ENCODE measurements around the gene METRNL. TPM values are rescaled to one million over a fixed set of nuclear protein-coding genes. Genes with fewer than 3 reads are reported as not detected.
"Not testable (repeated sequence)": the region's sequence is repeated elsewhere in the genome, so short reads cannot be mapped to it uniquely, and the experiment has no call there.

Gene METRNL
- total RNA-seq, 1 donor from 2014 or later = 47.1 TPM

GRCh38 chr17:83136931-83137330 lies 57.5 kb downstream of the METRNL start:
- peaks cover 12% of the 10 kb centered on the region for H3K36me3 Mint-ChIP-seq (ENCODE audit: unreplicated experiment)
- no peak overlapping the region for H3K27ac Mint-ChIP-seq (ENCODE audit: unreplicated experiment)
- H3K27me3 Mint-ChIP-seq (ENCODE audit: unreplicated experiment) = no peaks in the 10 kb centered on the region
- no peak for TF ChIP-seq CTCF (IDR thresholded peaks at IDR 0.05; ENCODE audit: partially characterized antibody, unreplicated experiment)
- no peak for DNase-seq
- H3K9me3 Mint-ChIP-seq (ENCODE audit: unreplicated experiment) = peaks cover 2% of the 10 kb centered on the region
- H3K4me3 Mint-ChIP-seq (ENCODE audit: unreplicated experiment) = no peak overlapping the region
- peaks cover 2% of the 10 kb centered on the region for H3K4me1 Mint-ChIP-seq (ENCODE audit: low read depth, unreplicated experiment)

DNA sequence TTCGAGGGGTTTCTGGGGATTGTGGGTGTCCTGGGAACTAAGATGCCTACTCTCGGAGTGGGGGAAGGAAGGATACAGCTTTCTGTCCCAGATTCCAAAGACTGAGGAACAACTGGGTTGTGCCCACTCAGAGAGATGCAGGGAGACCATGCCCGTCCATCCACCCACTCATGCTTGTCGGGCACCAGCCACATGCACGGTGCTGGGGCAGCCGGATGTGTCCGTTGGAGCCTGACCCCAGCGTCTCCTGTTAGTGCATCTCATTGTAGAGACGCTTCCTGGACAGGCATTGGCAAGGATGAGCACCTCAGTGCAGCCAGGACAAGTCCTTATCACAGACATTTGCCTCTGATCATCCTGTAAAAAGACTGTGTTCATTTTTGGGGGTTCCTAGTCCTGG lies 58.1 kb downstream of the METRNL start:
- no peaks in the 10 kb centered on the region for H3K27me3 Mint-ChIP-seq (ENCODE audit: unreplicated experiment)
- peaks cover 17% of the 10 kb centered on the region for H3K36me3 Mint-ChIP-seq (ENCODE audit: unreplicated experiment)
- no peak for DNase-seq
- TF ChIP-seq CTCF (IDR thresholded peaks at IDR 0.05; ENCODE audit: partially characterized antibody, unreplicated experiment) = no peak
- H3K4me1 Mint-ChIP-seq (ENCODE audit: low read depth, unreplicated experiment) = peaks cover 2% of the 10 kb centered on the region
- H3K27ac Mint-ChIP-seq (ENCODE audit: unreplicated experiment) = no peak overlapping the region
- no peak overlapping the region for H3K4me3 Mint-ChIP-seq (ENCODE audit: unreplicated experiment)
- peaks cover 2% of the 10 kb centered on the region for H3K9me3 Mint-ChIP-seq (ENCODE audit: unreplicated experiment)

- TF ChIP-seq CTCF (IDR thresholded peaks at IDR 0.05; ENCODE audit: partially characterized antibody, unreplicated experiment) = no peak
- peaks cover 25% of the 10 kb centered on the region for H3K36me3 Mint-ChIP-seq (ENCODE audit: unreplicated experiment)
- H3K4me1 Mint-ChIP-seq (ENCODE audit: low read depth, unreplicated experiment) = peaks cover 2% of the 10 kb centered on the region
- no peaks in the 10 kb centered on the region for H3K27me3 Mint-ChIP-seq (ENCODE audit: unreplicated experiment)
- H3K9me3 Mint-ChIP-seq (ENCODE audit: unreplicated experiment) = peaks cover 4% of the 10 kb centered on the region
- H3K4me3 Mint-ChIP-seq (ENCODE audit: unreplicated experiment) = no peak overlapping the region
- DNase-seq = no peak
- H3K27ac Mint-ChIP-seq (ENCODE audit: unreplicated experiment) = no peak overlapping the region
Observed at GRCh38 chr17:83138820-83139219, 59.4 kb downstream of the METRNL start.

DNA sequence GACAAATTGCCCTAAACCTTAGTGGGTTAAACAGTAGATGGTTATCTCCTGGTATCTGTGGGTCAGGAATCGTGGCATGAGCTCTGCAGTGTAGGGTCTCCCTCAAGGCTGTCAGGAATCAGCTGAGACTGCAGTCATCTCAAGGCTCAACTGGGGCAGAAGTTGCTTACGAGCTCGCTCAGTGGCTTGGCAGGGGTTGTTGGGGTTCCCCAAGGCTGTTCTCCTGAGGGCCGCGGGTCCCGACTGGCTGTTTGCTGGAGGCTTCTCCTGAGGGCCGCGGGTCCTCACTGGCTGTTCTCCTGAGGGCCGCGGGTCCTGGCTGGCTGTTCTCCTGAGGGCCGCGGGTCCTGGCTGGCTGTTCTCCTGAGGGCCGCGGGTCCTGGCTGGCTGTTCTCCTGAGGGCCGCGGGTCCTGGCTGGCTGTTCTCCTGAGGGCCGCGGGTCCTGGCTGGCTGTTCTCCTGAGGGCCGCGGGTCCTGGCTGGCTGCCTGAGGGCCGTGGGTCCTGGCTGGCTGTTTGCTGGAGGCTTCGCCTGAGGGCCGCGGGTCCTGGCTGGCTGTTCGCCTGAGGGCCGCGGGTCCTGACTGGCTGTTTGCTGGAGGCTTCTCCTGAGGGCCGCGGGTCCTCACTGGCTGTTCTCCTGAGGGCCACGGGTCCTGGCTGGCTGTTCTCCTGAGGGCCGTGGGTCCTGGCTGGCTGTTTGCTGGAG lies 60.3 kb downstream of the METRNL start:
- not testable (repeated sequence) for H3K9me3 Mint-ChIP-seq (ENCODE audit: unreplicated experiment); DNase-seq; H3K4me1 Mint-ChIP-seq (ENCODE audit: low read depth, unreplicated experiment); H3K27me3 Mint-ChIP-seq (ENCODE audit: unreplicated experiment); H3K4me3 Mint-ChIP-seq (ENCODE audit: unreplicated experiment); H3K27ac Mint-ChIP-seq (ENCODE audit: unreplicated experiment)
- peaks cover 31% of the 10 kb centered on the region for H3K36me3 Mint-ChIP-seq (ENCODE audit: unreplicated experiment)

DNA sequence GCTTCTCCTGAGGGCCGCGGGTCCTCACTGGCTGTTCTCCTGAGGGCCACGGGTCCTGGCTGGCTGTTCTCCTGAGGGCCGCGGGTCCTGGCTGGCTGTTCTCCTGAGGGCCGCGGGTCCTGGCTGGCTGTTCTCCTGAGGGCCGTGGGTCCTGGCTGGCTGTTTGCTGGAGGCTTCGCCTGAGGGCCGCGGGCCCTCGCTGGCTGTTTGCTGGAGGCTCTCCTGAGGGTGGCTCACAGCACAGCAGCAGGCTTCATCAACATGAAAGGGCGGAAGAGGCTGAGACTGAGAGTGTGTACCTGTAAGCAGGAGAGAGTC lies 60.8 kb downstream of the METRNL start:
- H3K27ac Mint-ChIP-seq (ENCODE audit: unreplicated experiment); H3K27me3 Mint-ChIP-seq (ENCODE audit: unreplicated experiment); H3K4me1 Mint-ChIP-seq (ENCODE audit: low read depth, unreplicated experiment); H3K9me3 Mint-ChIP-seq (ENCODE audit: unreplicated experiment); DNase-seq; H3K4me3 Mint-ChIP-seq (ENCODE audit: unreplicated experiment): not testable (repeated sequence)
- H3K36me3 Mint-ChIP-seq (ENCODE audit: unreplicated experiment) = peaks cover 31% of the 10 kb centered on the region

GRCh38 chr17:83142619-83143018 lies 63.2 kb downstream of the METRNL start:
- Mint-ChIP-seq H3K27ac (ENCODE audit: unreplicated experiment) (no peak overlapping the region), H3K9me3 (ENCODE audit: unreplicated experiment) (peaks cover 4% of the 10 kb centered on the region), H3K4me3 (ENCODE audit: unreplicated experiment) (no peak overlapping the region), H3K36me3 (ENCODE audit: unreplicated experiment) (peaks cover 31% of the 10 kb centered on the region), H3K4me1 (ENCODE audit: low read depth, unreplicated experiment) (no peaks in the 10 kb centered on the region), H3K27me3 (ENCODE audit: unreplicated experiment) (no peaks in the 10 kb centered on the region)
- TF ChIP-seq CTCF (IDR thresholded peaks at IDR 0.05; ENCODE audit: partially characterized antibody, unreplicated experiment) = no peak
- no peak for DNase-seq

All from glutamatergic neuron (in vitro differentiated cells).